ENCODE results near the gene GADD45A. TPM values are rescaled to one million over a fixed set of nuclear protein-coding genes. Genes with fewer than 3 reads are reported as not detected.
A peak's percentile ranks its signal among the peaks of the same experiment; 100 is the strongest.

Gene GADD45A
- total and polyA plus RNA-seq, 9 of the 15 experiments (the other 6 are each of a cell fraction or from before 2014, with no cell fraction given), result 21.3 to 156 (median 62.1) TPM

GRCh38 chr1:67732750-67733151 lies 47.8 kb downstream of the GADD45A start:
- Histone ChIP-seq H3K4me3 (no peak overlapping the region), H3K79me2 (ENCODE audit: control insufficient read depth, insufficient read depth, low read length) (no peaks in the 10 kb centered on the region), H3K4me2 (ENCODE audit: insufficient read depth, low read length) (peak overlapping the region; percentile 52), H3K9me3 (replicated peaks; ENCODE audit: control insufficient read depth, insufficient read depth, low read depth, low read length) (no peaks in the 10 kb centered on the region), H3K36me3 (ENCODE audit: control insufficient read depth, insufficient read depth, low read length) (no peaks in the 10 kb centered on the region; the same call in 2 of the 3 replicates), H3K27me3 (ENCODE audit: control insufficient read depth in 2 of 2, insufficient read depth in 2 of 2, low read length in 2 of 2) (no peaks in the 10 kb centered on the region), H3K4me1 (replicated peaks in 1 of 2; ENCODE audit: control insufficient read depth in 2 of 2, insufficient read depth in 2 of 2, low read length in 2 of 2) (peaks cover 38 to 89% of the 10 kb centered on the region in 2 experiments), H4K20me1 (replicated peaks; ENCODE audit: control insufficient read depth, insufficient read depth, low read length) (no peaks in the 10 kb centered on the region), H3K9me1 (ENCODE audit: control insufficient read depth, insufficient read depth, low read length) (no peaks in the 10 kb centered on the region), H3K27ac (ENCODE audit: extremely low read depth, low read depth, low read length) (peak overlapping the region; percentile 93), H3K9ac (ENCODE audit: insufficient read depth in 1 of 2, low read depth in 2 of 2, low read length in 2 of 2) (peak overlapping the region; percentile 9 to 77; a peak in 3 of 4 replicates), H2AFZ (ENCODE audit: low read depth, low read length) (peak overlapping the region; percentile 79)
- 10% methylated on average over 5 of the region's 6 CpGs for WGBS (ENCODE audit: insufficient coverage, low coverage, missing lambda C conversion rate)
- BruUV-seq (replicated peaks), result no TSS peak
- ATAC-seq (peak; percentile 13), FAIRE-seq (peak; percentile 46), DNase-seq (ENCODE audit: extremely low read depth in 1 of 4, low spot score in 3 of 4) (peak in 1 of 4 experiments; percentile 62)
- ChIA-PET CTCF (ENCODE audit: low intra/inter-chr PET ratio) (no interaction called here), POLR2A (interaction anchor here (0.8 to 4.2 kb wide), 9 partner anchors 8 to 47 kb away, joined by 3 to 27 read pairs (median 4); partner anchors contain the start of gene GADD45A)
- in situ Hi-C loops (cut with MboI), result no loop called here
- intact Hi-C loops (cut with micrococcal nuclease), result loop anchor here (1.0 kb wide), 1 partner anchor 44 kb away; no protein-coding TSS in a partner anchor
- TF ChIP-seq, protein P1, sequence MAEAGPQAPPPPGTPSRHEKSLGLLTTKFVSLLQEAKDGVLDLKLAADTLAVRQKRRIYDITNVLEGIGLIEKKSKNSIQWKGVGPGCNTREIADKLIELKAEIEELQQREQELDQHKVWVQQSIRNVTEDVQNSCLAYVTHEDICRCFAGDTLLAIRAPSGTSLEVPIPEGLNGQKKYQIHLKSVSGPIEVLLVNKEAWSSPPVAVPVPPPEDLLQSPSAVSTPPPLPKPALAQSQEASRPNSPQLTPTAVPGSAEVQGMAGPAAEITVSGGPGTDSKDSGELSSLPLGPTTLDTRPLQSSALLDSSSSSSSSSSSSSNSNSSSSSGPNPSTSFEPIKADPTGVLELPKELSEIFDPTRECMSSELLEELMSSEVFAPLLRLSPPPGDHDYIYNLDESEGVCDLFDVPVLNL (CRISPR knock-in tag; IDR thresholded peaks at IDR 0.05; ENCODE audit: low read depth), result no peak
- TF ChIP-seq ZNF311 (CRISPR knock-in tag; IDR thresholded peaks at IDR 0.05), result no peak
- no peak for TF ChIP-seq SLC30A9 (CRISPR knock-in tag; IDR thresholded peaks at IDR 0.05)
- TF ChIP-seq LCOR (CRISPR knock-in tag; IDR thresholded peaks at IDR 0.05), result no peak
- TF ChIP-seq ZNF384 (IDR thresholded peaks at IDR 0.05; ENCODE audit: low read depth, low read length), result no peak
- TF ChIP-seq MAFF (IDR thresholded peaks at IDR 0.05; ENCODE audit: low read length), result no peak
- no peak for TF ChIP-seq ZFX (CRISPR knock-in tag; IDR thresholded peaks at IDR 0.05)
- no peak for TF ChIP-seq CC2D1A (IDR thresholded peaks at IDR 0.05)
- no peak for TF ChIP-seq RCOR1 (IDR thresholded peaks at IDR 0.05; ENCODE audit: borderline replicate concordance in 1 of 2, low read depth in 2 of 2, low read length in 2 of 2)
- TF ChIP-seq STAT5B (CRISPR knock-in tag; IDR thresholded peaks at IDR 0.05), result no peak
- TF ChIP-seq ASH1L (IDR thresholded peaks at IDR 0.05; ENCODE audit: borderline replicate concordance, low read depth, partially characterized antibody), result no peak
- TF ChIP-seq ZBTB2 (IDR thresholded peaks at IDR 0.05), result no peak; the same call in 1 of the 2 replicates
- no peak for TF ChIP-seq ETV6 (IDR thresholded peaks at IDR 0.05; ENCODE audit: borderline replicate concordance in 1 of 2, low read depth in 2 of 2, low read length in 1 of 2)
- no peak for TF ChIP-seq ETV6 (CRISPR knock-in tag; IDR thresholded peaks at IDR 0.05; ENCODE audit: borderline replicate concordance)
- no peak for TF ChIP-seq ZNF398 (CRISPR knock-in tag; IDR thresholded peaks at IDR 0.05)
- 0 out of 2 replicates have a peak, but pooled peaks have one; percentile 26 for TF ChIP-seq MECOM (CRISPR knock-in tag; IDR thresholded peaks at IDR 0.05)
- no peak for TF ChIP-seq NFE2 (IDR thresholded peaks at IDR 0.05; ENCODE audit: low read depth)
- TF ChIP-seq, protein P2, sequence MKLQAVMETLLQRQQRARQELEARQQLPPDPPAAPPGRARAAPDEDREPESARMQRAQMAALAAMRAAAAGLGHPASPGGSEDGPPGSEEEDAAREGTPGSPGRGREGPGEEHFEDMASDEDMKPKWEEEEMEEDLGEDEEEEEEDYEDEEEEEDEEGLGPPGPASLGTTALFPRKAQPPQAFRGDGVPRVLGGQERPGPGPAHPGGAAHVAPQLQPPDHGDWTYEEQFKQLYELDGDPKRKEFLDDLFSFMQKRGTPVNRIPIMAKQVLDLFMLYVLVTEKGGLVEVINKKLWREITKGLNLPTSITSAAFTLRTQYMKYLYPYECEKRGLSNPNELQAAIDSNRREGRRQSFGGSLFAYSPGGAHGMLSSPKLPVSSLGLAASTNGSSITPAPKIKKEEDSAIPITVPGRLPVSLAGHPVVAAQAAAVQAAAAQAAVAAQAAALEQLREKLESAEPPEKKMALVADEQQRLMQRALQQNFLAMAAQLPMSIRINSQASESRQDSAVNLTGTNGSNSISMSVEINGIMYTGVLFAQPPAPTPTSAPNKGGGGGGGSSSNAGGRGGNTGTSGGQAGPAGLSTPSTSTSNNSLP (IDR thresholded peaks at IDR 0.05; ENCODE audit: borderline replicate concordance, low read depth, low read length), result no peak
